Fibroblast of upper back skin (primary cell): ENCODE data around the gene NEUROD2.

Experiments
- DNase-seq: peaks from one replicate; pipeline ENCODE4 v3.0.0-alpha.2; 2013

The NEUROD2 gene

DNA sequence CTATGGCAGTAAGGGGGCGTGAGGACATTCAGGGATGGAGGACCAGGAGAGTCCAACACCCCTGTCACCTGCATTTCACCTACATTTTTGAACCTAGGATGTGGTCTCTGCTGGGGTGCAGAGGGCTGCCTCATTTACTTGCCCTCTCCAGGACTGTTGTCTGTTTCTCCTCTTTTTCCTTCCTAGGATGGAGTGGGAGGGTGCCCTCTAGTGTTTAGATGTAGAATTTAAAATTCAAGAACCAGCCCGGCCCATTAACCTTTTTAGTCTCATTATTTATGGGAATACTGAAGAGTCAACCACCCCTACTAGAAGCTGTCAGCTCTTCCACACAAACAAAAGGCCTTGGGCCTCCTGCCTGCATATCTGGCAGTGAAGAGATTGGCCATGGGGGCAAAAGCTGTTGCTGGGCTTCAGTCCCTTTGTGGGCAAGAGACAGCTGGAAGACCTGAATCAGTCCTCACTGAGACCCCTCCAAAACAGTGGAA lies 26.7 kb upstream of the NEUROD2 start:
- peak; percentile 26 for DNase-seq

DNA sequence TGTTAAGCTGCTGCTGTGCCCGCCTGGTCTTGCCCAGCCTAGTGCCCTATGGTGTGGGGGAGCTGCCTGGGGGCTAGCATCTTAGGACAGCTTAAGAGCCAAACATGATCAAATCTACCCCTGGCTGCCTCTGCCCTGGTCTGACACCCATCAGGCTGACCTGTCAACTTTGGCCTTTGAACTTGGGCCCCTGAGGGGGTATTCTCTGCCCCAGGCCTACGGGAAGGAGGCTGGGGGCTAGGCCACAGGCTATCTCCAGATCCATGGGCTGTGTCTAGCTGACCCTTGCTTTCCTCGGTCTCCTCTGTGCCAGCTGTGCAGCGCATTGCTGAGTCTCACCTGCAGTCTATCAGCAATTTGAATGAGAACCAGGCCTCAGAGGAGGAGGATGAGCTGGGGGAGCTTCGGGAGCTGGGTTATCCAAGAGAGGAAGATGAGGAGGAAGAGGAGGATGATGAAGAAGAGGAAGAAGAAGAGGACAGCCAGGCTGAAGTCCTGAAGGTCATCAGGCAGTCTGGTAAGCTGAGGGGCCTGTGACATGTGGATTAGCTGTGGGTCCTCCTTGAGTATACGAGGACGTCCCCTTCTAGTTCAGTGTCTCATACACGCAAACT lies 26.0 kb upstream of the NEUROD2 start:
- no peak for DNase-seq

DNA sequence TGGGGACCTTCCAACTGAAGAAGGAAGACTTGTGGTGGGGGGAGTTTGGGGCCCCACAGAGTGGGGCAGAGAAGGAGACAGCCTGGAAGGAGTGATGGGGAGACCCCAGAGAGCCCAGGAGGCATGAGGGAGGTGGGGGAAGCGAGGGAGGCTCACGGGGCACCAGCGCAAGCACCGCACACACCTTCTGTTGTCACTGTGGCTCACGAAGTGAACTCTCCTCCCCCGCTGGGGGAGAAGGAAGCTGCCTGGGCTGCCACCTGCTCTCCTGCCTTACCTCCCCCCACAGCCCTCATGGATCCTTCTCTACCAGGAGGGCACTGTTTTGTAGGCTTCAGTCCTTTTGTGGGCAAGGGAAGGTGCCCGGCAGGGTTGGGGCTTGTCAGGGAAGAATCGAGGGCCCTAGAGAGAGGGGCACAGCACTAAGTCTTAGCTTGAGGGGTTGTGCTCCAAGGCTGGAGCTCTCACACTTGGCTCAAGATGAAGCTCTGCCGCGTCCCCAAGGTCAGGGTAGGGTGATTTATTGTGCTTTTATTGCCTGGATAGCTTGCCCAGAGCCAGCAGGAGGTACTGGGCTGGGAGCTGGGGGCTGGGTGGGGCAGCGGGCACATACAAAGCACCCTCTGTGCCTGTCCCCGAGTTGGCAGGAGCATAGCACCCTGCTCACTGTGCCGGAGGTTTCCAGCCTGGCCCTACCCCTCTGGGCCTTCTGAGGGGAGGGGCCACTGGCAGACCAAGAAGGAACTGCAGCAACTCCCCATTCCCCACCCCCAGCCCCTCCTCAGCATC lies 24.6 kb upstream of the NEUROD2 start:
- DNase-seq, result no peak

DNA sequence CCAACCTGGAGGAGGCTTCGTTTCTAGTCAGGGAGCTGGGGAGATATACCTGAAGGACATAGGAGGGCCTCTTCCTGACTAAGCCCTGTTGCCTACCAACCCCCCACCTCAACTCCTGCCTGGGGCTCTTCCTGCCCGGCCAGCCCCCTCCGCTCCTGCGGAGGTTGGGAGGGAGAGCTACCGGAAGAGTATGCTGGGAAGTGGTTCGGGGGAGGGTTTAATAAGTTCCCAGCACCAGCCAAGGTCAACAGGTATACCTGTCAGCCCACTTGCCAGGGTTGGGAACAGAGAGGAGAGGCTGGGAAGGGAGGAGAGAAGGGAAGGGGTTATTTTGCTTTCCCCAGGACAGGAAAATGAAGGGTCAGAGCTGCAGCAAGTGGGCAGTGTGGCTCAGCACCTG lies 23.7 kb upstream of the NEUROD2 start:
- DNase-seq, result no peak

DNA sequence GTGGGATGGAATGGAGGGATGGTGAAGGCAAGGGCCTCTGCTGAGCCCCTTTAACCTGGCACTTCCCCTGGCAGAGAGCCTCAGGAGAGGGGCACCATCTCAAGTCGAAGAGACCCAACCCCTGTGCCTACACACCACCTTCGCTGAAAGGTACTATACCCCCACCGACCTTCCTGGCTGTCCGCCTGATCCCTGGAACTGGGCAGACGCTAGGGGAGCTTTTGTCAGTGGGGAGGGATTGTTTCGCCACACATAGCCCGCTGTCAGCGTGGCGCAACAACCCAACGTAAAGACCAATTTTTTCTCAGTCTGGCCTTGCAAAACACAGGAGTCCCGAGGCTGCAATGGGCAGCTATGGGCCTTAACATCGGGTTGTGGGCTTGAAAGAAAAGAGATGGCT lies 22.2 kb upstream of the NEUROD2 start:
- DNase-seq, result no peak

DNA sequence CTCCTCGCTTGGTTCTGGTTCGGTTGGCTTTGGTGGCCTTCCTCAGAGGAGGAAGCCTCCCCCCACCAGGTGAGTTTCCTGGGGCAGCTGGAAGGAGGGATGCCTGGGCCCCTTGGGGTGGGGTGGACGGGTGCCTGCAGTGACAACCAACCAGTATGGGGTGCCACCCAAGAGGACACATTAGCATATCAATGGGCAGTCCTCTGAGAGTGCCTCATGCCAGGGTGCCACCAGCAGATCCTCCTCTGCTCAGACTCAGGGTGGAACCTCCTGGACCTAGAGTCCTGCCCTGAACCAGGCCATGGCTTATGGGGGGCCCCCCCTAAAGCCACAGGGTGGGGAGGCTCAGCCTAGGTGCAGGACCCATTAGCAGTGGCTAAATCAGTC lies 21.8 kb upstream of the NEUROD2 start:
- DNase-seq, result no peak

DNA sequence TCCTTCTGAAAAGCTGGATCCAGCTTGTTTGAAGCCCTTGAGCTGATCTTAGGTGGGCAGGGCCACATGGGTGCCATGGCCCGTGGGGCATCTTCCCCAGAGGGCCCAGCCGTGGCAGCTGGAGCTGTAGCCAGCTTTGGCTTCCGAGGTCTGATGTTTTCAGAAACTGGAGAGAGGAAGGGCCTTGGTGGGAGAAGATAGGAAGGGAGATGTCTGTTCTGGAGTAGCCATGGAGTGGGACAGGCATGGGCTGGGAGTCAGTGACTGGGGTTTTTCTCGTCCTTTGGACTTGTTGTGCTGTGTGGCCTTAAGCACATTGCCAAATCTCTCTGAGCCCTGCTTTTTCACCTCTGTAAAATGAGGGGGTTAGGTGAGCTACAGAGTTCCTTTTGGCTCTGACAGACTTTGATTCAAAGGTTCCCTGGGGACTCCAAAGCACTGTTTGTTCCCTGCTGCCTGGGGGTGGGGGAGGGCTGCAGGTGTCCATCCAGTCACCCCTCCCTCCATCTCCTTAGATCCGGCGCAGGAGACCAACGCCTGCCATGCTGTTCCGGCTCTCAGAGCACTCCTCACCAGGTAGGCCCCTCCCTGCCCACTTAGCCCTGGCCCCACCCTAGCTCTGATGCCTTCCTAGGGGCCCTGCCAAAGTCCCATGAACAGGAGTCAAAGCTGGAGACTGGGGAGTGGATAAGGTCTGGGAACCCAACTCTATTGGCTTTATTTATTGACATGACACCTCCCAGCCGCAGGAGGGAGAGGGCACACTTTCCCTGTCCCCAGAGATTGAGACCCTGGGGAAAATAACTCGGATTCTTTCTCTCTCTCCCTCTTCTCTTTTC lies 21.2 kb upstream of the NEUROD2 start:
- no peak for DNase-seq

DNA sequence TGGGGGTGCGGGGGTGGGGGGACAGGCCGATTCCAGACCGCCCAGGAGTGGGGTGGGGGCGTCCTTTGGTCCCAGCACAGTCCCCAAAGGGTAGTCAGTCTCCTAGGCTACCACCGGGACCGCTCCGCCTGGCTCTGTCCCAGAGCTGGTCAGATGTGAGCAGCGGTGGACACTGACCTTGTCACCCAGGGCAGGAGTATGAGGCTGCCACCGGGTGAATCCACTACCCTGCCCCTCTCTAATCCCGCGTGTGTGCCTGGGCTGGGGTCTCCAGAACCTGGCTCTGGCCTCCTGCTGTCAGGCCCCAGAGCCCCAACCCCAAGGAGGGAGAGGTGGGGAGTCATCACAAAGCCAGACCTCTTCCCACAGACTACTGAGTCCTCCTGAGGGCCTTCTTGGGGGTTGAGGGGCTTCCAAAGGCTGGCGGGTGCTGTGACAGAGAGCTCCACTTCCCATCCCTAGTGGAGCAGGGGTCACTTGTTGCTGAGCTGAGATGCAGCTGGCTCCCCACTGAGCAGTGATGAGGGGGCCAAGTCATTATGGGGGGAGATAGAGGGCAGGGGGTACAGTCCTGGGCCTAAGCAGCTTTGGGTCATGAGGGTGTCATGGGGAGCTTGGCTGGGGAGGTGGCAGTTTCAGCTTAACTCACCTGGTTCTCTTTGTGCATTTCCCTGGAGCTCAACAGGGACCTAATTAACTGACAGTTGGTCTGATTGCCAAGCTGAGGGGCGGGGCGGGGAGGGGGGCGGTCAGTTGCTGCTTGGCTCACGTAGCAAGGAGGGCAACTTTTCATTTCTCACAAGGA lies 20.2 kb upstream of the NEUROD2 start:
- no peak for DNase-seq

DNA sequence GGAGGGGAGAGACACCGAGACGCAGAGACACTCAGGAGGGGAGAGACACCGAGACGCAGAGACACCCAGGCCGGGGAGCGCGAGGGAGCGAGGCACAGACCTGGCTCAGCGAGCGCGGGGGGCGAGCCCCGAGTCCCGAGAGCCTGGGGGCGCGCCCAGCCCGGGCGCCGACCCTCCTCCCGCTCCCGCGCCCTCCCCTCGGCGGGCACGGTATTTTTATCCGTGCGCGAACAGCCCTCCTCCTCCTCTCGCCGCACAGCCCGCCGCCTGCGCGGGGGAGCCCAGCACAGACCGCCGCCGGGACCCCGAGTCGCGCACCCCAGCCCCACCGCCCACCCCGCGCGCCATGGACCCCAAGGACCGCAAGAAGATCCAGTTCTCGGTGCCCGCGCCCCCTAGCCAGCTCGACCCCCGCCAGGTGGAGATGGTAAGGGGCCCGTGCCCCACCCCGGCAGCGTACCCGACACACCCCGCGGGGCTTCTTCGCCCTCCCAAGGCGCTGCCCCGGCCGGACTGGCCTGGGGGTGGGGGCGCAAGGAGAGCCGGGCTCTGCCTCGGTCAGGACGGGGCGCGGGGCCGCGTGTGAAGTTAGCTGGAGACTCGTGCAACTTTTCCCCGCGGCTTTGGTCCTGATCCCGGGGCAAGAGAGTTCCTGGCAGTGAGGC lies 19.5 kb upstream of the NEUROD2 start:
- DNase-seq, result no peak

DNA sequence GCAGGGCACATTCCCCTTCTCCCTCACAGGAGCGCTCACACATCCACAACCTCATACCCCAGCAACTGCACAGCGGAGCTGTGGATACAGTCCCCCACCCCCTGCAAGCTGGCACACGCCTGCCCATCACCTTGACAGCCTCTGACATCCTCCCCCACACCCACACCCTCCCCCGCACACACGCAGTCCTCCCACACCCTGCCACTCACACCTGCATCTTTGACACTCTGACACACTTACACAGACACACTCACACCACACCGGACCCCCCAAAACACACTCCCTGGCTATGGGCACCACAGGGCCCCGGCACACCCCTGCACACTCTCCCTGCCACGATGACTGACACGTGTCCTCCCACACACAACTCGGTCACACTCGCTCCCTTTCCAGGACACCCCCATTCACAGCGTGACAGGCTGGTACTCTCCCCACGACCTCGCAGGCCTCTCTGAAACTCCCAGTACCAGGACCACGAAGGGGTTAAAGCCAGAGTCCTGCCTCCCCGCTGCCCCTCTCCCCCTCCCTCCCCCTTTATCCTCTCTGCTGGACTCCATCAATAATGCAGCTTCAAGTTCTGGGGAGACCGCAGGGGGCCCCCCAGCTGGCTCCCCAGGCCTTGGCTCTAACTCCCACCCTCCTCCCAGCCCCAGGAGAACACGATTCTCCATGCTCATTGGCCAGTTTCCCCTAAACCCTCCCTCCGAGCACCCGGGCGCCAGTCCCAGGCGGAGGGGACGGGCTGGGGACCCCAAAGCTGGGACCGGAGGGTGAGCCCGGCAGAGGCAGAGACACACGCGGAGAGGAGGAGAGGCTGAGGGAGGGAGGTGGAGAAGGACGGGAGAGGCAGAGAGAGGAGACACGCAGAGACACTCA lies 18.7 kb upstream of the NEUROD2 start, which contains the start of gene PPP1R1B:
TSS of gene PPP1R1B (plus strand) at position 782 of the 876 bp plus-strand sequence. CDS start 441 bp downstream, outside the sequence.
- no peak for DNase-seq

DNA sequence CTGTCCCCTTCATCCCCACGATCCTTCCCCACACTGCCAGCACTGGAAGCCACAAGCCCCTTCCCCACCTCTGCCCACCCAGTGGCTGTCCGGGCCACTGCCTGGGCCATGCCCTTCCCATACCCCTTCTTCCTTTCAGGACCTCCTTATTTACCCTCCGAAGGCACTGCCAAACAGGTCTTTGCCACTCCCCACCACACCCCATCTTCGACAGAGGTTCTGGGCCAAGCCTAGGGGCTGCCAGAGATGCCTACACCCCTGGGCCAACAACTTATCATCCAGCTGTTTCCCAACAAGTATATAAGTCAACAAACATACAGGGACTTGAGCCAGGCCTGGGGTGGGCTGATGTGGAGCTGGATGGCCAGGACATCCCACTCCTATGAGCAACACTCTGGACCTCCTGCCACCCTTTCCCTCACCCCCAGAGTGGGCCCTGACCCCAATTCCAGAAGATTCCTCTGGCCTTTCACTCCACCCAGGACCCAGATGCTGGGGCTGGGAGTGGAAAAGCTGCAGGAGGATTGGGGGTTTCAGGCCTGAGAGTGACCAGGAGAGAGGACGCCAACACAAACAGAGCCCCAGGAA lies 17.6 kb upstream of the NEUROD2 start:
- no peak for DNase-seq

DNA sequence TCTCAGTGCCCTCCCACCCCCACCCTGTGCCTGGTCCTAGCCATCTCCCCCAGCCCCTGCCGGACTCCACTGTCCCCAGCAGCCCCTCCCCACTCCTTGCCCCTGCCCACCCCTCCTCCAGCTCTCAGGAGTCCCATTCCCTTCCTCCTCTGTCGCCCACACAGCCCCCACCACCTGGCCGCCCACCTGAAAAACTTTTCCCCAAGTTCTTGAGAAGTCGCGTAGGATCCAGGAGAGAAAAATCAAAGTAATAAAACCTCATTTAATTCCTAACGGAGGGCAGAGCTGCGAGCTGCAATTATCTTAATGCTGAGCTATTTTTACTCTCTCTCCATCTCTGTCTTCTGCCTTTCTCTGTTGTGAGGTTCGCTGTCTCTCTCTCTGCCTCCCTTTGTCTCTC lies 16.6 kb upstream of the NEUROD2 start:
- no peak for DNase-seq

DNA sequence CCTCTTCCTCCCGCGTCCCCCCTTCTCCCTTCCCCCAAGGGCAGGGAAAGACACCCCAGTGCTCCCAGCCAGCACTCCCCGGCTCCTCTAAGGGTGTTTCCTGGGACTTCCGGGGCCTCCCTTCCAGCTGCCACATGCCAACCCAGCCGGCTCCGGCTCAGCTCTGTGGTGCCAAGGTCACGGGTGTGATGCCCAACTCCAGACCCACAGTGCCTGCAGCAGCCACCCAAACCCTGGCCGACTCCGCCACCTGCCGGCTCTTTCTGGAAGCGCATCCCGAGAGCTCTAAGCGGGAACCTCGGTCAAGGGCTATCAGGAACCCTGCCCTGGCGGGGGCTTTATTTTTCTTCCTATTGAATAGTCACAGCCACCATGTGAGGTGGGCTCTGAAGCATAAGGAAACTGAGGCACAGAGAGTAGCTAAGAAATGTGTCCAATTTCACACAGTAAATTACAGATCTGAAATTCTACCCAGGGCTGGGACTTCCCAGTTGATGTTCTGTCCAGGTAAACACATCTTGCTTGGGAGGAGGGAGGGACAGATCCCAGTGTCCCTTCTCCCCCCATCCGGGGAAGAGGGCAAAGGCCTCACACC lies 15.7 kb upstream of the NEUROD2 start:
- DNase-seq, result peak; percentile 46

DNA sequence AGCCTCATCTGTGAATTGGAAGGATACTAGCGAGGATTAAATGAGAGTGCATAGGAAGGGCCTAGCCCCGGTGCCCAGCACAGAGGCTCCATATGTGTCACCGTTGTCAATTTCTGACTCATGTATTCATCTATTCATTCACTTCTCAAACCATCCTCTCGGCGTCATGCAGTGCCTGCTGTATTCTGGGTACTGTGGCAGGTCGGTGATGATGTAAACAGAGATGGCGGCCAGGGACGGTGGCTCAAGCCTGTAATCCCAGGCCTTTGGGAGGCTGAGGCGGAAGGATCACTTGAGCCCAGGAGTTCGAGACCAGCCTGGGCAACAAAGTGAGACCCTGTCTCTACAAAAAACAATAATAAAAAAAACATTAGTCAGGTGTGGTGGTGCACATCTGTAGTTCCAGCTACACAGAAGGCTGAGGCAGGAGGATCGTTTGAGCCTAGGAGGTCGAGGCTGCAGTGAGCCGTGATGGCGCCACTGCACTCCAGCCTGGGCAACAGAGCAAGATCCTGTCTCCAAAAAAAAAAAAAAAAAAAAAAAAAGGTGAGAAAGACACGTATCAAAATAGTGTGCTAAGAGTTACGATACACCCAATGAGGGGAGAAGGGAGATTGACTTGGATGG lies 14.8 kb upstream of the NEUROD2 start:
- no peak for DNase-seq

DNA sequence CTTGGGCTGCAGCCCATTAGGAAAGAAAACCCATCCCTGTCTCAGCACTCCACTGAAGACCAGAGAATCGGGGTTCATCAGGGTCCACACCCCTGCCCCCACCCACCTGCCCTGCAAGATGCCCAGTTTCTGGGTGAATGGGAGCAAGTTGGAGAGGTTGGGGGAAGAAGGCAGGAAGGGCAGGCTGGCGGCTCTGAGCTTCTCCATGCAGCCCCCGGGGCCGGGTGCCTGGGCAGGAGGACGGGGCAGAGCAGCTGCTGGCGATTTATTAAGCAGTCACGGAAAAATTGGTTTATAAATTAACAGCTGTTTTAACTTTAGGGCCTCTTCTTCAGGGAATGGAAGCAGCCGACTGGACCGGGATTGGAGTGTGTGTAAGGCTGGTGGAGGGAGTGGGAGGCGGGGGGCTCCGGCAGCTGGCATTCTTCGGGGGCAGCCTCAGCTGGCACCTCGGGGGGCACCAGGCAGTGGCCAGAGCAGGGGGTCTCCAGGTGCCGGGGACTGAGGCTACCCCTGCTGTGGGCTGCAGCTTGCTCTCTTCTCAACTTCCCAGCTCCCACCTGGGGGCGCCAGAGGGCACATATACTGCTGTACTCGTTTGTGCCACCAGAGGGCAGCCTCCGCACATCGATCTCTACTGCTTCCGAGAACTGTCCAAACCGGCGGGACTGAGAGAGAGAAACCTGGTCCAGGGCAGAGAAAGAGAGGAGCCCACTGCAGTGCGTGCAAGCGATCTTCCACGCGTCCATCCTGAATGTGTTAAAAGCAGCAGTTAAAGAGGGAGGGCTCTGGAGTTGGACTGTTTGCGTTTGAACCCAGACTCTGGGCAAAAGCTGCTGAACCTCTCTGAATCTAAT lies 14.0 kb upstream of the NEUROD2 start:
- peak; percentile 74 for DNase-seq

DNA sequence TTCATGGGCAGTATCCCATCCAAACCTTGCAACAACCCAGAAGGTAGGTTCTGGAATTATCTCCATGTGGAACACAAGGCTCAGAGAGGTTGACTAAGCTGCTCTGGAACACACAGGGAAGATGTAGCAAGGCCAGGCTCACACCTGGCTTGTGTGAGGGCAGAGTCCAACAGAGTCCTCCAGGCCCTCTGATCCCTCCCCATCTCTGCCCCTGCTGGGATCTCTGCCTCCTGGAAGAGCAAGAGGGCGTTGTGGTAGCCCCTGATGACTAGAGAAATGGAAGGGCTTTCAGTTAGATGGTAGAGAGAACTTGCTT lies 12.0 kb upstream of the NEUROD2 start:
- DNase-seq, result no peak

DNA sequence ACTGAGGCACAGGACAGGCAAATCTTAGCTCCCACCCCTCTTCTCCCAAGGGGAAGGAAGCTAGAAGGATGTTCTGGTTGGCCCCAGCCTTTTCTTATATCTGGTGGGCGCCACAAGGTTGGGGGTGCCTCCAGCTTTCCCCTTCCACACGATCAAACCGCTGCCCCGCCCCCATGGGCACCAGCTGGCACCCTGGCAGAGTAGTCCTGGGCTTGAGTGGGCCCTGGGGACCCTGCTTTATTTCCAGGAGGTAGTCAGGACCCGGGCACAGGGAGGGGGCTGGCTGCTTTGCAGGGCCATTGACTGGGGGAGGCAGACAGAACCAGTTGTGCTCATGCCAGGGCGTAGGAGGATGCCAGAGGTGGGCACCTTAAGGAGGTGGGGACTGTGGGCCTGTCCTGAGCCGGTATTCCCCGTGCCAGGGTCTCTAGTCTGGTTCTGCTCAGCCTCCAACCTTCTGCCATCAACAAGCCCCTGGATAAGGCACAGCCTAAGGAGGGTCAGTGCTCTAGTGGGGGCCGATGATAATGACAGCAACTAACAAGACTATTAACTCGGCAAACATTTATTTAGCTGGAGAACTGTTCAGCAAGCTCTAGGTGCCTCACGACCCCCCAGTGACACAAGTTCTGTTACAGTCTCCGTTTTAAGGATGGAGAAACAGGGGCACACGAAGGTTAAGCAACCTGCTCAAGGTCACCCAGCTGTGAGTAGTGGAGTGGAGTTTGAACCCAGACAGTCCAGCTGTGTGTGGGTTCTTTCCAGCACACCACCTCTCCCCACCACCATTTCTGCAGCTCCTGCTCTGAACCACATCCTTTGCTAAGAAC lies 11.5 kb upstream of the NEUROD2 start:
- no peak for DNase-seq
